Right lobe of liver (tissue), 6 donors: ENCODE measurements around the gene BCL6. TPM values are rescaled to one million over a fixed set of nuclear protein-coding genes. Genes with fewer than 3 reads are reported as not detected.
A peak's percentile ranks its signal among the peaks of the same experiment; 100 is the strongest.

ENCODE experiments used
- ATAC-seq, 4 donors: fragments of 200-7000 bp; cut with Tn5 transposase; one replicate each; pipeline ENCODE4 v1.9.1; 2020; ENCODE audit warnings: mild to moderate bottlenecking in 4 of 4, moderate library complexity in 4 of 4
- DNase-seq, 3 donors: peaks; one replicate each; pipeline ENCODE4 v3.0.0-alpha.2; 2020
- H3K27ac ChIP-seq, 3 donors: fragments of 200-600 bp; one replicate each; pipeline ENCODE4 v1.8.0; 2022
- H3K27me3 ChIP-seq, 2 donors: fragments of 200-600 bp; one replicate each; pipeline ENCODE4 v1.8.0; 2022
- H3K36me3 ChIP-seq, 4 donors: fragments of 200-600 bp; sonication (generic) in 1 of 4; one replicate each; pipeline versions ENCODE4 v1.5.1 to v1.8.0; 2017 to 2022; ENCODE audit warnings: control low read depth in 1 of 4
- H3K4me1 ChIP-seq, 4 donors: fragments of 200-600 bp; sonication (generic) in 1 of 4; one replicate each; pipeline versions ENCODE4 v1.5.1 to v1.8.0; 2017 to 2022; ENCODE audit warnings: control low read depth in 1 of 4
- H3K4me3 ChIP-seq, 3 donors: fragments of 200-600 bp; one replicate each; pipeline ENCODE4 v1.8.0; 2022
- H3K9me3 ChIP-seq, 4 donors: fragments of 200-600 bp; sonication (generic) in 1 of 4; one replicate each; pipeline versions ENCODE4 v1.5.1 to v1.8.0; 2017 to 2022; ENCODE audit warnings: control low read depth in 1 of 4
- POLR2A ChIP-seq: fragments of 450-650 bp; IDR thresholded peaks from one replicate; pipeline ENCODE4 v1.6.1; 2017; ENCODE audit warnings: antibody characterized with exemption, mild to moderate bottlenecking
- WGBS: methylation state at CpG from one replicate; pipeline ENCODE4 v1.1.6; 2018; ENCODE audit warnings: low coverage, low lambda C conversion rate; ENCODE audit not compliant: insufficient coverage; ENCODE audit errors: missing lambda C conversion rate; 5-methylcytosine and 5-hydroxymethylcytosine counted together
- intact Hi-C, 2 donors: fragments of 100-400 bp; cut with DNase I; formaldehyde crosslinking; loops; one replicate each; pipeline versions ENCODE4 v1.11.2 to v1.14.1; 2022
- total RNA-seq, 6 experiments: library from RNA; depleted of rRNA in 2 of 6; stranded (reverse); fragments of >200 nt in 2 of 6; fragmentation: NEBNext Ultra II Directional in 3 of 6; extraction: Animal tissue kit (Norgen Biotek cat#: 25700) in 3 of 6; gene quantifications; one replicate each; pipeline versions ENCODE4 v1.1.0 to v1.2.4, GENCODE V29; 2016 to 2023
- TF ChIP-seq, protein P1 (sequence below), 4 donors: fragments of 200-600 bp in 3 of 4; fragments of 450-650 bp in 1 of 4; IDR thresholded peaks; one replicate each; pipeline versions ENCODE4 v1.5.1 to v1.8.0; 2016 to 2022; ENCODE audit warnings: antibody characterized with exemption in 4 of 4, mild to moderate bottlenecking in 2 of 4
- donor health status: DM: no; HTN: yes; CAD: no.
- donor health status: DM: no; HTN: no; CAD: no.
- donor health status: DM: no; HTN: no; CAD: no.
- donor health status: DM: no; HTN: yes; CAD: no.
- donor health status: DM: no; HTN: yes; CAD: no.

Gene BCL6
- total RNA-seq, 6 experiments from 2014 or later = 29.1 to 67.5 (median 41.8) TPM

- Histone ChIP-seq H3K9me3 (no peaks in the 10 kb centered on the region), H3K4me3 (no peak overlapping the region), H3K36me3 (no peaks in the 10 kb centered on the region), H3K27me3 (no peaks in the 10 kb centered on the region), H3K27ac (no peak overlapping the region), H3K4me1 (peaks cover 0 to 6% (median 0%) of the 10 kb centered on the region in 4 donors)
- 23% methylated on average over 5 of the region's 7 CpGs for WGBS
- intact Hi-C loops = loop anchor here (5.0 to 10.0 kb wide), 3 partner anchors 63 to 355 kb away; no protein-coding TSS in a partner anchor
- DNase-seq (peak; percentile 74 to 84 (median 76)), ATAC-seq (peak; percentile 98 to 99 (median 99))
- no peak for TF ChIP-seq POLR2A
- TF ChIP-seq, protein P1, sequence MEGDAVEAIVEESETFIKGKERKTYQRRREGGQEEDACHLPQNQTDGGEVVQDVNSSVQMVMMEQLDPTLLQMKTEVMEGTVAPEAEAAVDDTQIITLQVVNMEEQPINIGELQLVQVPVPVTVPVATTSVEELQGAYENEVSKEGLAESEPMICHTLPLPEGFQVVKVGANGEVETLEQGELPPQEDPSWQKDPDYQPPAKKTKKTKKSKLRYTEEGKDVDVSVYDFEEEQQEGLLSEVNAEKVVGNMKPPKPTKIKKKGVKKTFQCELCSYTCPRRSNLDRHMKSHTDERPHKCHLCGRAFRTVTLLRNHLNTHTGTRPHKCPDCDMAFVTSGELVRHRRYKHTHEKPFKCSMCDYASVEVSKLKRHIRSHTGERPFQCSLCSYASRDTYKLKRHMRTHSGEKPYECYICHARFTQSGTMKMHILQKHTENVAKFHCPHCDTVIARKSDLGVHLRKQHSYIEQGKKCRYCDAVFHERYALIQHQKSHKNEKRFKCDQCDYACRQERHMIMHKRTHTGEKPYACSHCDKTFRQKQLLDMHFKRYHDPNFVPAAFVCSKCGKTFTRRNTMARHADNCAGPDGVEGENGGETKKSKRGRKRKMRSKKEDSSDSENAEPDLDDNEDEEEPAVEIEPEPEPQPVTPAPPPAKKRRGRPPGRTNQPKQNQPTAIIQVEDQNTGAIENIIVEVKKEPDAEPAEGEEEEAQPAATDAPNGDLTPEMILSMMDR (IDR thresholded peaks at IDR 0.05) = peak; percentile 88 to 95 (median 92)
Observed at GRCh38 chr3:187679638-187680396, 65.5 kb downstream of the BCL6 start.

DNA sequence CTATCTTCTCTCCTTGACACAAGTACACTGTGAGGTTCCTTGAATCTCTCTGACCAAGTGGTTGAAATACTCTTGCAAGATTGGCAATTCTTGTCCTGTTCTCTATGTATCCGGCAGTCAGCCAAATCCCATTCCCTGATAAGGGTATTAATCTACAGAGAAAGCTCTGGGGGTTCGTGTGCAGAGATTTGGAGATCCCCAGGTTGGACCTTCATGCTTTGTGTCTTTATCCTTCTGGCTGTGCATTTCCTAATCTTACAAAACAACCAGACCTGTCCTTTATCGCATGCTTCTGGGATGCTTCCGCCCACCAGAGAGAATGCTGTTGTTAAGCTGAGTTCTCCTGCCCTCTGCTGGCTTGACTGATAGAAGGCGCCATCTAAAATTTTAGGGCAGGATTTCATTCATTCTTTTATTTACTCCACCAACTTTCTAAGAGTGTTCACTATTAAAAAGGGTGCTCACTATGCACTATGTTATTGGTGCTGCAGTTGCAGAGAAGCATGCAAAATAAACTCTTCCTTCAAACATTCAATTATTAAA, 66.5 kb downstream of the BCL6 start:
- no peak overlapping the region for H3K27ac ChIP-seq
- DNase-seq = peak in 1 of 3 donors; percentile 35
- TF ChIP-seq POLR2A = no peak
- TF ChIP-seq, protein P1 (IDR thresholded peaks at IDR 0.05) = peak; percentile 71 to 77 (median 75)

GRCh38 chr3:187677604-187678003, 67.7 kb downstream of the BCL6 start:
- WGBS = 55% methylated on average over 1 of the region's 1 CpG
- TF ChIP-seq, protein P1 (IDR thresholded peaks at IDR 0.05) = no peak
- TF ChIP-seq POLR2A = no peak
- no peak overlapping the region for H3K27ac ChIP-seq
- ATAC-seq (no peak), DNase-seq (no peak)
- H3K36me3 ChIP-seq = no peaks in the 10 kb centered on the region
- peaks cover 0 to 6% (median 0%) of the 10 kb centered on the region in 4 donors for H3K4me1 ChIP-seq
- no peak overlapping the region for H3K4me3 ChIP-seq
- H3K9me3 ChIP-seq = no peaks in the 10 kb centered on the region
- H3K27me3 ChIP-seq = no peaks in the 10 kb centered on the region
- intact Hi-C loops = loop anchor here (5.0 to 10.0 kb wide), 2 partner anchors 60 to 63 kb away; no protein-coding TSS in a partner anchor

More for the DNA sequence above, 66.5 kb downstream of the BCL6 start:
- Histone ChIP-seq H3K36me3 (no peaks in the 10 kb centered on the region), H3K4me1 (peaks cover 0 to 6% (median 0%) of the 10 kb centered on the region in 4 donors), H3K27me3 (no peaks in the 10 kb centered on the region), H3K9me3 (no peaks in the 10 kb centered on the region), H3K4me3 (no peak overlapping the region)
- ATAC-seq = peak; percentile 82 to 89 (median 84)
- WGBS = 9% methylated on average over 5 of the region's 5 CpGs
- intact Hi-C loops = loop anchor here (5.0 to 10.0 kb wide), 2 partner anchors 61 to 64 kb away; no protein-coding TSS in a partner anchor

DNA sequence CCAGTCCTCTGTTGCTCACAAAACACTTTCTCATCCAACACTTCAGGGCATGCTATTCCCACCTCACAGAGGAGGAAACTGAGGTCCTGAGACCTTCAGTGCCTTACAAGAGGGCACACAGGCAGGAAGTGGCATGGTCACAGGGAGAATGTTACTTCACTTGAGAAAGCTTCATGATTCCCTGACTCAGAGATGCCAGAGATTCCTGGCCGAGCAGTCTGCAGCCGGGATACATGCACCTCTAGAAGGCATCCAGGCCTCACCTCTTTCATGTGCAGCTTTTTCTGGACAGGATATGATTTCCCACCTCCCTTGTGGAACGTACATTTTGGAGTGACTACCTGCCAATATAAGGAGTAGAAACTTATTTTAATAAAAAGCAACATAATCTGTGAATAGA, 72.3 kb downstream of the BCL6 start:
- Histone ChIP-seq H3K27ac (no peak overlapping the region), H3K36me3 (no peaks in the 10 kb centered on the region), H3K27me3 (no peaks in the 10 kb centered on the region), H3K4me3 (no peak overlapping the region), H3K9me3 (no peaks in the 10 kb centered on the region), H3K4me1 (no peaks in the 10 kb centered on the region)
- intact Hi-C loops = loop anchor here in 1 of 2 donors (10.0 kb wide), 1 partner anchor 58 kb away; no protein-coding TSS in a partner anchor
- ATAC-seq (no peak), DNase-seq (no peak)
- TF ChIP-seq POLR2A = no peak
- TF ChIP-seq, protein P1 (IDR thresholded peaks at IDR 0.05) = no peak
- WGBS = 36% methylated on average over 3 of the region's 3 CpGs

Other genes with a start within 250 kb of the BCL6 start
- gene SST, start 75.1 kb downstream of the BCL6 start, total RNA-seq = not detected
- gene RTP2, start 42.9 kb downstream of the BCL6 start, total RNA-seq = not detected